Loucy (cell line): ENCODE data around the gene MAP6.

Experiments used
- CTCF ChIP-seq: fragments of 200-600 bp; sonication (generic); conservative IDR thresholded peaks from 2 replicates; pipeline ENCODE4 v1.5.1; 2014; ENCODE audit warnings: mild to moderate bottlenecking, antibody characterized with exemption, low read length
- EZH2phosphoT487 ChIP-seq: fragments of 200-600 bp; IDR thresholded peaks from 2 replicates; pipeline ENCODE4 v1.6.1; 2018; ENCODE audit warnings: antibody characterized with exemption, mild to moderate bottlenecking, moderate library complexity, borderline replicate concordance

- TF ChIP-seq CTCF (no peak), EZH2phosphoT487 (no peak)
Observed at GRCh38 chr11:75652936-75653335, 15.9 kb downstream of the MAP6 start.
